NCI-H510A (cell line): ENCODE results near the gene C1GALT1.
"Not testable (repeated sequence)": the region's sequence is repeated elsewhere in the genome, so short reads cannot be mapped to it uniquely, and the experiment has no call there.

ENCODE experiments used
- DNase-seq: peaks from one replicate; lab custom pipeline; 2025; lab: John Stamatoyannopoulos, UW

C1GALT1 gene

DNA sequence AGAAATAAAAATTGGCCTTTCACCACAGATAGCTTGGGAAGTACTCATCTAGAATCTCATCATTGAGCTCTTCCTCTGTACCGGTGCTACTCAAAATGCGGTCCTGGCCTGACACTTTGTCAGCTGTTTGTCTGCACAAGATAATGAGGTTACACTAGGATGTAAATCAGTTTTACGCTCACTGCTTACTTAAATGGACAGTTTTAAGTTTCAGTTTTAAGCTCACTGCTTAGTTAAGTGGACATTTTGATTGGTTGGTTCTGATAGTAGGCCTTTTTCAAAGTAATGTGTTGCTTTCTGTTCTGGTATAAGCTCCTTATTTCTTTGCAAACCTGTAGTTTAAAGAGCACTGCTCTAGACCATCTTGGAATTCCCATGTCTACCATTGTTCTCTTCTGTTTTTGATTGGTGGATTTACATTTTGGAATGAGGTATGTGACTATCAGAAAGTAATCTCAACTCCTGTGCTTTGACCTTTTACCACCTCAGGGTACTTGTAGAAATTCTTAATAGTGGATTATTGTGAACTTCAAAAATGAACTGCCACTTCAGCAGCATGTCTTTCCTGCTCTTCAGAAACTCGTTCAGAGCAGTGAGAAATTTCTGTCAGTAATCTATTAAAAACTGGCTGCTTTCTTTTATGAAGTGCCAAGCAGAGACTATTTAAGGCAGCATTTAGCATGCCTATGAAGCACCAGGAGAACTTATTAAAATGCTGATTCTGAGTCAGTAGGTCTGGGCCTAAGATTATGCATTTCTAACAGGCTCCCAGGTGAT is 55.0 kb downstream of the C1GALT1 start:
- DNase-seq, result no peak

DNA sequence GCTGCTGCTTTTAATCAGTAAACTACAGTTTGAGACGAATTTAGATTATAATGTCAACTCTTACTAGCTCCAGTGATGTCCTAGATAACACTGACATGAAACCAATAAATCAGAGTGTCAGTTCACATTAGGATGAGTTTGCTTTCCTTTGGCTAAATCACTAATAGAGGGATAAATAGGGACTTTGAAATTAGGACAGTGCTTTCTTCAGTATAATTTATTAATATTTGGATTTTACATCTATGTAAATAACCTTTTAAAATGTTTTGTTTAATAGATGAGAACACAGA is 55.6 kb downstream of the C1GALT1 start:
- DNase-seq, result no peak

DNA sequence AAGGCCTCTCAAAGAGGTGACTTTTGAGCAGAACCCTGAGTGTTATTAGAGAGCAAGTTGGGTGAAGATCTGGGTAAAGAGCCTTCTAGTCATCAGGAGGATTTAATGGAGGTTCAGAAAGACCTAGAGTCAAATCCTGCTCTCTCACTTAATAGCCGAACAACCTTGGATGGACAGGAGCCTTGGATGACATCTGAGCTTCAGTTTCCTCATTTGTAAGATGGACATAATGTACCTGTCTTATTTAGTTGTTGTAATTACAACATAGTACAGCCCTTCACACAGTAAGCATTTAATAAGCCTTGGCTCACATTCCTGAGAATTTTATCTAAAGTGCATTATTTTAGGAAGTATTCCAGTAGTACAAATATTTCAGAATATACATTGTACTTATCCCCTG is 57.0 kb downstream of the C1GALT1 start:
- DNase-seq, result no peak

DNA sequence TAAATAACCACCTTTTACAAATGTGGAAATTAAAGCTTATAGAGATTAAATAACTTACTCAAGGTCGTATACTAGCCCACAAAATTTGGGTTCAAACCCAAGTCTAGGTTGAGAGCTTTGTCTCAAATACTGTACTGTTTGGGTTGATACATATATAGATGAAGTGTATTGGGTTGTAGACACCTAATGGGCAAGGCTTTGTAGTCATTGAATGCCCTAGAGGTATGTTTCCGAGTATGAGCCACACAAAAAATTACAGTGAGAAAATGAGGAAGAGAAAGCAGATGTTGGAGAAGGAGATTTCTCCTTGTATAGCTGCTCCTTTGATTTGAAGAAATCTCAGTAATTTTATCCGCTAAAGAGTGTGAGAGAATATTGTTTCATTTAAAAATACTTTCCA is 60.6 kb downstream of the C1GALT1 start:
- no peak for DNase-seq

GRCh38 chr7:7245233-7245632 is 62.9 kb downstream of the C1GALT1 start:
- DNase-seq, result not testable (repeated sequence)

DNA sequence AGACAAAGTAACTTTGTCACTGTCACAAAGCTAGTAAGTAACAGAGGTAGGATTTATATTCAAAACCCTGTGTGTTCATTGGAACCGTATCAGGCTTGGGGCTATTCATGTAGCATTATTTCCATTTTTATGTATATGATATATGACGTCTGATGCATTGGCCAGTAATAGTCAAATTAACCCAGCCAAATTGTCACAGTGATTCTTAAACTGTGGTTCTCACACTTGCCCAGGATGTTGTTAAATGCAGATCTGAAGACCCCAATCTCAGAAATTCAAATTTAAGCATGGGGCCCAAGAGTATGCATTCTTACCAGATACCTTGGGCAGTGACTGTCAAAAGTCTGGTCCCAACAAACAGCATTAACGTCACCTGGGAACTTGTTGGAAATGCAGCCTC is 63.9 kb downstream of the C1GALT1 start:
- no peak for DNase-seq

GRCh38 chr7:7247658-7248057 is 65.3 kb downstream of the C1GALT1 start:
- no peak for DNase-seq

GRCh38 chr7:7249814-7250213 is 67.5 kb downstream of the C1GALT1 start:
- no peak for DNase-seq

GRCh38 chr7:7251742-7252141 is 69.4 kb downstream of the C1GALT1 start:
- no peak for DNase-seq

DNA sequence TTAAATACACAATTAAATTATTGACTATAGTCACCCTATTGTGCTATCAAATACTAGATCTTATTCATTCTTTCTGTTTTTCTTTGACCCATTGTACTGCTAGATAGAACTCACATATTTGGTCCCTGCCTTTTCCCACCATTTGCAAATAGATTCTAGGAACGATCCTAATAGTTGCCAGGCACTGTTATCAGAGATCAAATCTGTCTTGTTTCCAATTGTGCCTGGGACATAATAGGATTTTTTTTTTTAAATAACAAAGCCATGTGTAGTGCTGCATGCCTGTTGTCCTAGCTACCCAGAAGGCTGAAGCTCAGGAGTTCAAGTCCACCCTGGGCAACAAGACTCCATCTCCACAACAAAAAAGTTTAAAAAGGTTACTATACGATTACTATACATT is 72.0 kb downstream of the C1GALT1 start:
- no peak for DNase-seq

- no peak for DNase-seq
Observed at GRCh38 chr7:7254908-7255307, 72.6 kb downstream of the C1GALT1 start.

DNA sequence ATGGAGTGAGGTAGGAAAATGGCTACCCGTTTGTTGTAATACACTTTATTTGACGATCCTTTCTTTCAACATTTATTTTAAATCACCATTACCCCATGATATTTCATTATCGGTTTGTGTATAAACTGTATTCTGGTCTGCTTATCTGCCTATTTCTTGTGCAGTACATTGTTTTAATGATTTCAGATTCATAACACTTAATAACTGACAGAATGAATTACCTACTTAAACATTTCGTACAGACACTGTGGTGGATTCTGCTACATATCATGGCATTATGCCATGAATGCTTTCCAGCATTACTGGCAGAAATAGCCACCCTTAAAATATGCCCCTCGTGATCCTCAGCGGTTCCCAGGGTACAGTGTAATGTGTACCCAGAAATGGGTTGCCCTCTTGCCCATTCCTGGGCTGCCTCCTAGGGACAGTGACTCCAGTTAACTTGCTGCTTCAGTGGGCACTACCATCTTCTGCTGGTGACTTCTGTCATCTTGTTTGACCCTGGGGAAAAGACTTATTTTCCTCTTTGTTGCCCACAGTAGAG is 74.5 kb downstream of the C1GALT1 start:
- DNase-seq, result no peak

DNA sequence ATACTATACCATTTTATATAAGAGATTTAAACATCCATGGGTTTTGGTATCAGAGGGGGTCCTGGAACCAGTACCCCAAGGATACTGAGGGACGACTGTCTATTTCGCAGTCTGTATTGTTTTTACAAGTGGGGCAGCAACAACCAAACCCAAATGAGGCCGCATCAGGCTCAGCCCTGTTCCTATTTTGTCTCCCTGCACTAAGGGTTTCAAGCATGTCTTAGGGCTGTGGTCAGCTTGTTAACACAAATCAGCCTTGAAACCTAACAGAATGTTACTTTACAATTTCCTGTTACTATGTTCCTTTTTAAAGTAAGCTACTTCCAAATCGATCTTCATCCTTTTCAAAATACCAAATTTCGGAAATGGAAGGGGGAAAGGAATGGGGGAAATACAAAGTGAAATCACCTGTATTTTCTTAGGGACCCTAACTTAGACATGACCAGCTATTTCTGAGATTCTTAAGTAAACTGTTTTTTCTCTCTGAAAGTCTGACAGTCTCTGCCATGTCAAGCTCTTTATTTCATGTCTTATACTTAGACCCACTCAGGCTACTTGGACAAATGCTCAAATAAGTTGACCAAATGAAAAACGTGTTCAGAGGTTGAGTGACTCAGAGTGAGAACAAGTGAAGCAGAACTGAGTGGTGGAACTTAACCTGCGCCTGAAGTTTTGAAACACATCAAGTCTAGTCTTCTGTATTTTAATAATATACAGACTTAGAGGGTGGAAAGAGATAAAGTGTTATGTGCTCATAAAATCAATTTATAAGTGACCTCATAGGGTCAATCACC is 75.8 kb downstream of the C1GALT1 start:
- DNase-seq, result no peak

DNA sequence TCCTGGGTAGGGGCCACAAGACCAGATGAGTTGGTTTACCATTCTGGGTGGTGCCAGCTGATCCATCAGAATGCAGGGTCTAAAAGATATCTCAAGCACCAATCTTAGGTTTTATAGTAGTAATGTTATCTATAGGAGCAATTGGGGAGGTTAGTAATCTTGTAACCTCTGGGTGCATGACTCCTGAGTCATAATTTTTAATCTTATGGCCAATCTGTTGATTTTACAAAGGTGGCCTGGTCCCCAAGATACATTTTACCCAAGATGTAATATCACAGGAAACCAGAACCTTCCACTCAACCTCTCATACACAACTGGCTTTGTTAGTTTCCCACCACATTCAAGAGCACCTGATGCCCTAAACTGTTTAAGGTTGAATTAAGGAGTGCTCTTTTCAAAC is 79.5 kb downstream of the C1GALT1 start:
- DNase-seq, result no peak

DNA sequence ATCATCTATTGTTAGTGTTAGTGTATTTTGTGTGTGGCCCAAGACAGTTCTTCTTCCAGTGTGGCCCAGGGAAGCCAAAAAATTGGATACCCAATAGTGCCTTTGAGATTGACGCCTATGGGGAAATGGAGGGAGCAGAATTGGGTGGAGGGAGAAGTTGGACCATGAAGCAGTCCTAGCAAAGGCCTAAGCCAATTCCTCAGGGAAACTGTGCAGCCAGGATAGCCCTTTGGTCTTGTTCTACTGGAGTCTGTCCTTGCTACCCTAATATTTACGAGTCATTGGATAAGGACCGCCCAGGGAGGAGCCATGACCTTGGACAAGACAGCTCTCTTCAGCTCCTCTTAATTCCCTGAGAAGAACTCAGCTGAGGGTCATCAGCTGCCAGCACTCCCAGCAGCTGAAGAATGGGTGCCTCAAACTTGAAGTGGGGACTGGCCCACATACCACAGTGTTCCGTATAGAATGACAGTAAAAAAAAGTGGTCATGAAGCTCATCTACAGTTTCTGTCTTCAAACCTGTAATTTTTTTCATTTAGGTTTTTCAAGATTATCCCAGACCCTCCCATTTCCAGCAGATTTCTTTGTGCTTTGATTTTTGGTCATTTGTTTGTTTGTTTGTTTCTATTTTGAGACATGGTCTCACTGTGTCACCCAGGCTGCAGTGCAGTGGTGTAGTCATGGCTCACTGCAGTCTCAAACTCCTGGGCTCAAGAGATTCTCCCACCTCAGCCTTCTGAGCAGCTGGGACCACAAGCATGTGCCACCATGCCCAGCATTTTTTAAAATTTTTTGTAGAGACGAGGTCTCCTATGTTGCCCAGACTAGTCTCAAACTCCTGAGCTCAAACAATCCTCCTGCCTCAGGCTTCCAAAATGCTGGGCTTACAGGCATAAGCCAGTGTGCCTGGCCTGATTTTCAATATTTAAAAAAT is 81.2 kb downstream of the C1GALT1 start:
- no peak for DNase-seq

DNA sequence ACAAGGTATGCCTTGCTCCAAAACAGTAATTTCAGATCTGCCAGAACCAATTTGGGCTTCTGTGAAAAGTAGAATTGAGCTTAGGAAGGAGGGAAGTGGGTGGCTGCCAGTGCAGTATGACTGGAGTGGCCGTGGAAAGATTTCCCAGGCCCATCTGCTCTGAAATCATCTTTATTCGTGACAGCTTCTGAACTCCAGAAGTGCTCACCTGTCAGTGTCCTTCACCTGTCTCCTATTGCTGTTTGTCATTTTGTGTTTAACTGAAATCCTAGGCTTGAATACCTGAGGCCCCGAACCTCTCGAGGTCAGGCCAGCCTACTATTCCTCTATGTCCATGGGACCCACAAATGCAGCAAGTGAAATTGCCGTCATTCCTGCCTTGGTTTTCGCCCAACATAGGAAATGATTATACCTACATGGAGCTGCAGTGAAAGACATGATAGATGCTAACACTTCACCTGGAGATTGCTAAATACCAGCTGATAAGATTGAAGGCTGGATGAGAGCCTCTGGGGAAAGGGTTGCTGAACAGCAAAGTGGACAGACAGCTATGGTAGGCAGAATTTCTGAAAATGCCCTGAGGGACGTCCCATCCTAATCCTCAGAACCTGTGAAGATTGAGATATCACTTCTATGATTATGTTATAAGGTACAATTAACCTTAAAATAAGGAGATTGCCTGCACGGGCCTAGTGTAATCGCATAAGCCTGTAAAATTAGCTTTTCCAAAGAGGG is 82.1 kb downstream of the C1GALT1 start:
- no peak for DNase-seq

- DNase-seq, result no peak
Observed at GRCh38 chr7:7265081-7266075, 83.0 kb downstream of the C1GALT1 start.

DNA sequence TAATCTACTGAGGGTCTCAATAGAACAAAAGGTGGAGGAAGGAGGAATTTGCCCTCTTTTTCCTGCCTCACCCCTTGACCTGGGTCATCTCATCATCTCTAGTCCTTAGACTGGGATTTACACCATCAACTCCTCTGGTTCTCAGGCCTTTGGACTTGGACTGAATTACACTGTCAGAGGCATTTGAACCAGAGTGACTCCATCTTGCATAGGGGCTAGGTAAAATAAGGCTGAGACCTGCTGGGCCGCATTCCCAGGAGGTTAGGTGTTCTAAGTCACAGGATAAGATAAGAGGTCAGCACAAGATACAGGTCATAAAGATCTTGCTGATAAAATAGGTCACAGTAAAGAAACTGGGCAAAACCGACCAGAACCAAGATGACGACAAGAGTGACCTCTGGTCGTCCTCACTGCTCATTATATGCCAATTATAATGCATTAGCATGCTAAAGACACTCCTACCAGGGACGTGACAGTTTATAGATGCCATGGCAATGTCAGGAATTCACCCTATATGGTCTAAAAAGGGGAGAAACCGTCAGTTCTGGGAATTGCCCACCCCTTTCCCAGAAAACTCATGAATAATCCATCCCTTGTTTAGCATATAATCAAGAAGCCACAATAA is 84.0 kb downstream of the C1GALT1 start:
- no peak for DNase-seq

- no peak for DNase-seq
Observed at GRCh38 chr7:7271094-7271874, 88.9 kb downstream of the C1GALT1 start.
